ENCODE measurements around the gene RRP12. TPM values are rescaled to one million over a fixed set of nuclear protein-coding genes. Genes with fewer than 3 reads are reported as not detected.

The RRP12 gene
- total RNA-seq (2014; rRNA removed; shearing (Covaris generic); ENCODE audit: low replicate concordance), result 16.2 and 16.5 TPM in 2 replicates

GRCh38 chr10:97400665-97401454 is at the start of gene RRP12:
Gene RRP12, minus strand, starts transcription at chr10:97401340. Its CDS starts 109 bp downstream, at chr10:97401231.
- Histone ChIP-seq H2AFZ (ENCODE audit: low read length) (peak within 1 kb of the TSS; percentile 56; the same call in 1 of the 2 replicates), H3K9ac (ENCODE audit: low read length) (peak within 1 kb of the TSS; percentile 67), H3K4me2 (ENCODE audit: low read depth, low read length, poor library complexity, severe bottlenecking) (peak within 1 kb of the TSS; percentile 73), H3K4me3 (ENCODE audit: low read length) (peak within 1 kb of the TSS; percentile 82), H3K79me2 (ENCODE audit: low read length) (peaks cover 10% of the 10 kb centered on the region; the same call in 1 of the 2 replicates), H4K20me1 (ENCODE audit: insufficient read depth, low read depth, low read length) (no peaks in the 10 kb centered on the region), H3K27me3 (ENCODE audit: low read length) (no peaks in the 10 kb centered on the region), H3K27ac (ENCODE audit: low read length) (peak within 1 kb of the TSS; percentile 34), H3K4me1 (ENCODE audit: low read length) (peaks cover 7% of the 10 kb centered on the region), H3K9me2 (replicated peaks; ENCODE audit: insufficient read depth, low read length) (no peaks in the 10 kb centered on the region), H3K36me3 (ENCODE audit: insufficient read depth, low read length) (no peaks in the 10 kb centered on the region), H3K9me3 (ENCODE audit: low read length) (no peaks in the 10 kb centered on the region)
- peak; percentile 95 for DNase-seq

DNA sequence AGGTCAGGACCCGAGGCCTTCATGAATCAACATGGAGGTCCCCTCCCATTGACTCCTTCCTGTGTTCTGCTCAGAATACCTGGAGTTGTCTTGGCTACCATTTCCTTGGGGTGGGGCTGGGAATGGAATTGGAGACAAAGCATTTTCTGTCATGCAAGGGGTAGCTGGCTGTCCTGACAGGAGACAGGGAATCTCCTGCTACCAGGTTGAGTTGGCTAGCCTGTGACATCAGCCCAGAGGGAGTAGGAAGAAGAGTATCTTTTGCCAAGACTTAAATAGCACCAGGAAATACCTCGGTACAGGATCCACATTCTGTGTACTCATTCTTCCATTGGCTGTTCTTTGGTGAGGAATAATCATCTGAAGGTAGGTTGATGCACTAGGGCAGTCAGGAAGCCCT is 49.7 kb upstream of the RRP12 start:
- Histone ChIP-seq H3K4me2 (ENCODE audit: low read depth, low read length, poor library complexity, severe bottlenecking) (no peak overlapping the region), H4K20me1 (ENCODE audit: insufficient read depth, low read depth, low read length) (no peaks in the 10 kb centered on the region), H3K36me3 (ENCODE audit: insufficient read depth, low read length) (no peaks in the 10 kb centered on the region), H3K27me3 (ENCODE audit: low read length) (no peaks in the 10 kb centered on the region), H3K27ac (ENCODE audit: low read length) (no peak overlapping the region), H3K4me1 (ENCODE audit: low read length) (peaks cover 9% of the 10 kb centered on the region), H2AFZ (ENCODE audit: low read length) (no peak overlapping the region), H3K79me2 (ENCODE audit: low read length) (peaks cover 25% of the 10 kb centered on the region), H3K9me2 (replicated peaks; ENCODE audit: insufficient read depth, low read length) (no peaks in the 10 kb centered on the region), H3K4me3 (ENCODE audit: low read length) (no peak overlapping the region), H3K9ac (ENCODE audit: low read length) (no peak overlapping the region), H3K9me3 (ENCODE audit: low read length) (no peaks in the 10 kb centered on the region)
- no peak for DNase-seq

DNA sequence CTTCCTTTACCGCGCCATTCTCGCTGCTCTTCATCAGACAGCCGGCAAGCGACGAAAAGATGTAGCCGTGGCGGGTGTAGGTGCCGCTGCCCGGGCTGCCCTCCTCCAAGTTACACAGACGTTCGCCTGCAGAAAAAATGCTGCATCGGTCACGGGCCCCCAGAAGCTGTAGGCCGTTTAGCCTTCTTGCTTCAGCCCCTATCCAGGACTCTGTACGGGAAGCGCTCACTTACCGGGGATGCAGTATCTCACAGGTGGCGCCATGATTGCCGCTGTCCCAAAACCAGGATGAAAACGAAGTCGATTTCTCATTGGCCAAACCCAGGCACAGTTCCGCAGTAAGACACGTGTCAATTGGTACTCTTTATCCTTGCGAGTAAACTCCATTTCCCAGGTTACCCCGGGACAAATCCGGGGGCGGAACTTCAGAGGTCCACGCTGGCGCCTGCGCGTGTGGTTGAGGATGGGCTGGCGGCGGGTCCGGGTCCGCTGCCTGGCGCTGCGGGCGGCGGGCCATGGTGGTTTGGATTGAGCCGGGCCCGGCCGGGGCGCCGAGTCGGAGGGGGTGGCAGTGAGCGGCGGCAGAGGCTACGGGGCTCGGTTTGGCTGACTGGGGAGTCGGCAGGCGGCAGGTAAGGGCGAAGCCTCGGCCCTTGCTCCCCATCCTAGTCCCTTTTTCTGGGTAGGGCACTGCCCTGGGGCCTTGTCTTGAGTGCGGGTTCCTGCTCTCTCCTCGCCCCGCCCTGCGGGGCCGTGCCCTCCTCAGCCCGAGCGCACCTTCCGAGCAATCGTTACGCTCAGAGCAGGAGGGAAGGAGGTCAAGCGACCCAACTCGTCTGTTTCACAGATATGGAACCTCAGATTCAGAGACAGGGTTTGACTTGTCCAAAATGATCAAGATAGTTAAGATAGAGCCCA is 44.8 kb upstream of the RRP12 start, which contains the start of the genes EXOSC1 and ZDHHC16:
TSS of gene EXOSC1 (minus strand) at position 285 of the 918 bp plus-strand sequence. CDS start at position 264, 21 bp downstream.
TSS of gene ZDHHC16 (plus strand) at position 454 of the 918 bp plus-strand sequence. CDS start 5,501 bp downstream, outside the sequence.
- H2AFZ ChIP-seq (ENCODE audit: low read length), result peak within 1 kb of the TSS; percentile 81; the same call in 1 of the 2 replicates
- DNase-seq, result peak; percentile 94
- peaks cover 19% of the 10 kb centered on the region for H3K4me1 ChIP-seq (ENCODE audit: low read length)
- H4K20me1 ChIP-seq (ENCODE audit: insufficient read depth, low read depth, low read length), result no peaks in the 10 kb centered on the region
- H3K27me3 ChIP-seq (ENCODE audit: low read length), result no peaks in the 10 kb centered on the region
- H3K79me2 ChIP-seq (ENCODE audit: low read length), result peaks cover 51% of the 10 kb centered on the region
- no peaks in the 10 kb centered on the region for H3K9me2 ChIP-seq (replicated peaks; ENCODE audit: insufficient read depth, low read length)
- peak within 1 kb of the TSS; percentile 84 for H3K9ac ChIP-seq (ENCODE audit: low read length)
- H3K27ac ChIP-seq (ENCODE audit: low read length), result no peak within 1 kb of the TSS
- H3K4me3 ChIP-seq (ENCODE audit: low read length), result peak within 1 kb of the TSS; percentile 74
- H3K4me2 ChIP-seq (ENCODE audit: low read depth, low read length, poor library complexity, severe bottlenecking), result peak within 1 kb of the TSS; percentile 87
- no peaks in the 10 kb centered on the region for H3K9me3 ChIP-seq (ENCODE audit: low read length)
- no peaks in the 10 kb centered on the region for H3K36me3 ChIP-seq (ENCODE audit: insufficient read depth, low read length)

GRCh38 chr10:97445357-97445721 is 44.2 kb upstream of the RRP12 start:
- no peaks in the 10 kb centered on the region for H3K27me3 ChIP-seq (ENCODE audit: low read length)
- peak overlapping the region; percentile 81; the same call in 1 of the 2 replicates for H2AFZ ChIP-seq (ENCODE audit: low read length)
- DNase-seq, result no peak
- H4K20me1 ChIP-seq (ENCODE audit: insufficient read depth, low read depth, low read length), result no peaks in the 10 kb centered on the region
- no peaks in the 10 kb centered on the region for H3K9me2 ChIP-seq (replicated peaks; ENCODE audit: insufficient read depth, low read length)
- H3K36me3 ChIP-seq (ENCODE audit: insufficient read depth, low read length), result no peaks in the 10 kb centered on the region
- H3K9ac ChIP-seq (ENCODE audit: low read length), result peak overlapping the region; percentile 84
- H3K79me2 ChIP-seq (ENCODE audit: low read length), result peaks cover 51% of the 10 kb centered on the region
- H3K4me1 ChIP-seq (ENCODE audit: low read length), result peaks cover 19% of the 10 kb centered on the region
- no peaks in the 10 kb centered on the region for H3K9me3 ChIP-seq (ENCODE audit: low read length)
- peak overlapping the region; percentile 74 for H3K4me3 ChIP-seq (ENCODE audit: low read length)
- H3K4me2 ChIP-seq (ENCODE audit: low read depth, low read length, poor library complexity, severe bottlenecking), result peak overlapping the region; percentile 87
- no peak overlapping the region for H3K27ac ChIP-seq (ENCODE audit: low read length)

DNA sequence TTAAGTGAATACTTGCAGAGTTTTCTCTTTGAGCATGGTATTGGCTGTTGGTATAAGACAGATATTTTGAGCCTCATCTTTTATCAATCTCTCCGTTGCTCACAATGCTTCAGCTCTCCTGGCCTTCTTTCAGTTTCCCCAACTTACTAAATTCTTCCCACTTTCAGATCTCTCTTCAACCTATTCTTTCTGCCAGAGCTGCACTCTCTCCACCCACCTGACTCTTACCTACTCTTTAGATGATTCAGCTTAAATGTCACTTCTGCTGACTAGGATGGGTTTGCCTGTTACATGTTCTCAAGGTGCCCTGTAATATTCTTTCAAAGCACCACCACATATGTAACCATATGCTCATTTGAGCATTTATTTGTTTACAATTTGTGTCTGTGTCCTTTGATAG is 43.1 kb upstream of the RRP12 start:
- H3K4me2 ChIP-seq (ENCODE audit: low read depth, low read length, poor library complexity, severe bottlenecking), result peak overlapping the region; percentile 87
- DNase-seq, result peak; percentile 23
- peak overlapping the region; percentile 74 for H3K4me3 ChIP-seq (ENCODE audit: low read length)

DNA sequence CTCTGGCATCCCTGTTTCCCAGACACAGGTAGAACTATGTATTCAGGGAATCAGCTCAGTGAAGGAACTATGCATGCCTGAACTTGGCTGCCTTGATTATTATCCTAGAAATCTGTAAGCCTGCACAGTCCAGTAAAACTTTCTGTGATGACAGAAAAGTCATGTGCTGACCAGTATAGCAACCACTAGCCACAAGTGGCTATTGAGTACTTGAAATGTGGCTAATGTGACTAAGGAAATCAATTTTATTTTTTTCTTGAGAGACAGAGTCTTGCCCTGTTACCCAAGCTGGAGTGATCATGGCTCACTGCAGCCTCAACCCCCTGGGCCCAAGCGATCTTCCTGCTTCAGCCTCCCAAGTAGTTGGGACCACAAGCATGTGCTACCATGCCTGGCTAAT is 41.1 kb upstream of the RRP12 start:
- Histone ChIP-seq H3K4me3 (ENCODE audit: low read length) (no peak overlapping the region), H3K27ac (ENCODE audit: low read length) (no peak overlapping the region), H3K36me3 (ENCODE audit: insufficient read depth, low read length) (no peaks in the 10 kb centered on the region), H3K79me2 (ENCODE audit: low read length) (peaks cover 36% of the 10 kb centered on the region), H4K20me1 (ENCODE audit: insufficient read depth, low read depth, low read length) (no peaks in the 10 kb centered on the region), H3K27me3 (ENCODE audit: low read length) (no peaks in the 10 kb centered on the region), H3K9me3 (ENCODE audit: low read length) (no peaks in the 10 kb centered on the region), H2AFZ (ENCODE audit: low read length) (no peak overlapping the region), H3K4me2 (ENCODE audit: low read depth, low read length, poor library complexity, severe bottlenecking) (no peak overlapping the region), H3K4me1 (ENCODE audit: low read length) (peaks cover 17% of the 10 kb centered on the region), H3K9ac (ENCODE audit: low read length) (no peak overlapping the region), H3K9me2 (replicated peaks; ENCODE audit: insufficient read depth, low read length) (no peaks in the 10 kb centered on the region)
- DNase-seq, result no peak

More for the DNA sequence above, 43.1 kb upstream of the RRP12 start:
- Histone ChIP-seq H3K27ac (ENCODE audit: low read length) (no peak overlapping the region), H3K9me2 (replicated peaks; ENCODE audit: insufficient read depth, low read length) (no peaks in the 10 kb centered on the region), H3K9ac (ENCODE audit: low read length) (peak overlapping the region; percentile 84), H3K27me3 (ENCODE audit: low read length) (no peaks in the 10 kb centered on the region), H3K36me3 (ENCODE audit: insufficient read depth, low read length) (no peaks in the 10 kb centered on the region), H3K9me3 (ENCODE audit: low read length) (no peaks in the 10 kb centered on the region), H4K20me1 (ENCODE audit: insufficient read depth, low read depth, low read length) (no peaks in the 10 kb centered on the region), H2AFZ (ENCODE audit: low read length) (no peak overlapping the region), H3K79me2 (ENCODE audit: low read length) (peaks cover 50% of the 10 kb centered on the region), H3K4me1 (ENCODE audit: low read length) (peaks cover 19% of the 10 kb centered on the region)

DNA sequence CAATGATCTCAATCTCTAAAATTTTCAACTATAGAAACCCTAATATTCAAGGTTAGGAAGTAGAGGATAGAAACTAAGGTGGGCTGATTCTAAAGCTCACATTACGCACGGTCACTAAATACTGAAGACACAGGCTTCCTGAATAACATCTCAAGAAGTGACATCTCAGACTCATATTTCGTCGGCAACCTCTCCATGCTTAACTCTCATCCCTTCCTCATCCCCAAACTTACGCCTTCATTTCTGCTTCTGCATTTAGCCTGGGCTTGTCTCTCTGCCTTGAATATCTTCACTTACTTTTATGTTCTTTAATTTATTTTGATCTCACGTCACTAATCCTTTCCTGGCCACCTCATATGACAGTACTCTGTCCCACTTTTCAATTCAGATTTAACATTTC is 34.1 kb upstream of the RRP12 start:
- H3K27me3 ChIP-seq (ENCODE audit: low read length), result no peaks in the 10 kb centered on the region
- no peak overlapping the region for H3K9ac ChIP-seq (ENCODE audit: low read length)
- peaks cover 15% of the 10 kb centered on the region for H3K4me1 ChIP-seq (ENCODE audit: low read length)
- H3K4me3 ChIP-seq (ENCODE audit: low read length), result no peak overlapping the region
- no peaks in the 10 kb centered on the region for H3K9me2 ChIP-seq (replicated peaks; ENCODE audit: insufficient read depth, low read length)
- DNase-seq, result no peak
- H2AFZ ChIP-seq (ENCODE audit: low read length), result no peak overlapping the region
- H3K4me2 ChIP-seq (ENCODE audit: low read depth, low read length, poor library complexity, severe bottlenecking), result no peak overlapping the region
- no peaks in the 10 kb centered on the region; the same call in 1 of the 2 replicates for H4K20me1 ChIP-seq (ENCODE audit: insufficient read depth, low read depth, low read length)
- 0 out of 2 replicates have a peak, but pooled peaks cover 3% of the 10 kb centered on the region for H3K36me3 ChIP-seq (ENCODE audit: insufficient read depth, low read length)
- H3K27ac ChIP-seq (ENCODE audit: low read length), result no peak overlapping the region
- H3K9me3 ChIP-seq (ENCODE audit: low read length), result no peaks in the 10 kb centered on the region
- no peaks in the 10 kb centered on the region for H3K79me2 ChIP-seq (ENCODE audit: low read length)
